HG03103 (cell line): ENCODE data around the gene TMED8.

Experiments
- ATAC-seq: cut with Tn5 transposase; IDR thresholded peaks from one replicate; pipeline ENCODE4 v1.9.1; 2021; ENCODE audit warnings: low read depth; ENCODE audit not compliant: unreplicated experiment

Gene TMED8

GRCh38 chr14:77302926-77303325, 74.0 kb downstream of the TMED8 start:
- ATAC-seq, result no peak

GRCh38 chr14:77301103-77301502, 75.8 kb downstream of the TMED8 start:
- ATAC-seq, result no peak

- no peak for ATAC-seq
Observed at GRCh38 chr14:77299771-77300170, 77.1 kb downstream of the TMED8 start.

GRCh38 chr14:77296906-77297305, 80.0 kb downstream of the TMED8 start:
- no peak for ATAC-seq

GRCh38 chr14:77296155-77296554, 80.7 kb downstream of the TMED8 start:
- ATAC-seq, result no peak

GRCh38 chr14:77290705-77291104, 86.2 kb downstream of the TMED8 start:
- ATAC-seq, result no peak

GRCh38 chr14:77286576-77286975, 90.3 kb downstream of the TMED8 start:
- ATAC-seq, result no peak
